ENCODE results near the gene C22orf42. TPM values are rescaled to one million over a fixed set of nuclear protein-coding genes. Genes with fewer than 3 reads are reported as not detected.

Gene C22orf42
- total and polyA plus RNA-seq, 8 donors = 0.31 to 9.2 (median 0.90) TPM; not detected in 2

DNA sequence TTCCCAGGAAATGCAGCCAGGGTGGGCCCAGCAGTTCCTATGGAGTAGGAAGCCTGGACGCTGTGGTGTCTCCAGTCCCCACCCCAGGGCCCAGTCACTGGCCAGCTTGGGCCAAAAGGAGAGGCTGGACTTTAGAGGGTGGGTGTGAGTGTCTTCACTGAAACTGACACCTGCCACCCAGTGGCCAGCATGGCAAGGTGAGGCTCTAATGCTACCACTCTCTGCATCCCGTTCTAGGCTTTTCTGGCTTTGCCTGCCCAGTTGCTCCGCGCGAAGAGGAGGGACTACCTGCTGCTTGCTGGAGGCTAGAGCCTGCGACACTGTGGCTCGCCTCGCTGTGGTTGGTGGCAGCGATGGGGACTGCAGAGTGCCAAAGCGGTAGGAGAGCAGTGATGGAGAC, 35.4 kb downstream of the C22orf42 start:
- 66 to 72% methylated on average over 10 of the region's 10 CpGs for WGBS, 2 donors
- H3K27ac ChIP-seq = no peak overlapping the region
- no peak for DNase-seq
- ATAC-seq = no peak
- intact Hi-C loops (cut with DNase I) = no loop called here
- H3K9me3 ChIP-seq = no peaks in the 10 kb centered on the region
- TF ChIP-seq CTCF (IDR thresholded peaks at IDR 0.05) = no peak
- H3K4me1 ChIP-seq = no peaks in the 10 kb centered on the region
- H3K27me3 ChIP-seq = no peaks in the 10 kb centered on the region
- no peak for FAIRE-seq
- H3K36me3 ChIP-seq = no peaks in the 10 kb centered on the region
- H3K4me3 ChIP-seq = no peak overlapping the region

DNA sequence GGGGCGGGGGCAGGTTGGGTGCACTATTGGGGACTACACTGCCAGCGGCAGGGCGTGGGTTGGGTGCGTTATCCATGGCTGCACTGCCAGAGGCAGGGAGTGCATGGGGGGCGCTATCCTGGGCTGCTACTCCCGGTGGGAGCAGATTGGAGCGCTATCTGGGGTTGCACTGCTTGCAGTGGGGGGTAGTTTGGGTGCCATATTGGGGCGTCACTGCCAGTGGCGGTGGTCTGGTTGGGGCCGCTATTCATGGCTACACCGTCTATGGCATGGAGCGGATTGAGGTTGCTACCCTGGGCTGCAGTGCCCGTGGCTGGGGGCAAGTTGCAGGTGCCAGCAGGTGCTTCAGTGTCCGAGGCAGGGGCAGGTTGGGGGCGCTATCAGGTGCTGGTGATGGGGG, 36.2 kb downstream of the C22orf42 start:
- DNase-seq (peak in 1 of 6 donors; percentile 47), FAIRE-seq (no peak), ATAC-seq (no peak)
- Histone ChIP-seq H3K4me1 (no peaks in the 10 kb centered on the region), H3K9me3 (no peaks in the 10 kb centered on the region), H3K27me3 (no peaks in the 10 kb centered on the region), H3K27ac (no peak overlapping the region), H3K36me3 (no peaks in the 10 kb centered on the region), H3K4me3 (no peak overlapping the region)
- intact Hi-C loops (cut with DNase I) = no loop called here
- WGBS, 2 donors = 78 to 85% methylated on average over 15 of the region's 15 CpGs
- no peak for TF ChIP-seq CTCF (IDR thresholded peaks at IDR 0.05)

DNA sequence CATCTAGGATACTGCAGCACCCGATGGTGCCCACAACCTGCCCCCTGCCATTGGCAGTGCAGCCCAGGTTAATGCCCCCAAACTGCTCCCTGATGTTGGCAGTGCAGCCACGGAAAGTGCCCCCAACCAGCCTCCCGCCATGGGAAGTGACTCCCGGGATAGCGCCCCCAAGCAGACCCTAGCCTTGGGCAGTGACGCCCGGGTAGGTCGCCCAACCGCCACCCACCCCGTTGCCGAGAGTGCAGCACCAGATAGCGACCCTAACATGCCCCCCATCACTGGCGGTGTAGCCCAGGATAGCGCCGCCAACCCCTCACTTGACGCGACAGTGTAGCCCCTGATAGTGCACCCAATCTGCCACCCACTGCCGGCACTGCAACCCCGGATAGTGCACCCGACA, 38.5 kb downstream of the C22orf42 start:
- H3K9me3 ChIP-seq = no peaks in the 10 kb centered on the region
- no peaks in the 10 kb centered on the region for H3K36me3 ChIP-seq
- H3K4me3 ChIP-seq = no peak overlapping the region
- 78 to 90% methylated on average over 20 of the region's 20 CpGs for WGBS, 2 donors
- DNase-seq = no peak
- no peak for FAIRE-seq
- no peak for TF ChIP-seq CTCF (IDR thresholded peaks at IDR 0.05)
- no peak overlapping the region for H3K27ac ChIP-seq
- no peaks in the 10 kb centered on the region for H3K4me1 ChIP-seq
- intact Hi-C loops (cut with DNase I) = no loop called here
- ATAC-seq = no peak
- H3K27me3 ChIP-seq = no peaks in the 10 kb centered on the region

DNA sequence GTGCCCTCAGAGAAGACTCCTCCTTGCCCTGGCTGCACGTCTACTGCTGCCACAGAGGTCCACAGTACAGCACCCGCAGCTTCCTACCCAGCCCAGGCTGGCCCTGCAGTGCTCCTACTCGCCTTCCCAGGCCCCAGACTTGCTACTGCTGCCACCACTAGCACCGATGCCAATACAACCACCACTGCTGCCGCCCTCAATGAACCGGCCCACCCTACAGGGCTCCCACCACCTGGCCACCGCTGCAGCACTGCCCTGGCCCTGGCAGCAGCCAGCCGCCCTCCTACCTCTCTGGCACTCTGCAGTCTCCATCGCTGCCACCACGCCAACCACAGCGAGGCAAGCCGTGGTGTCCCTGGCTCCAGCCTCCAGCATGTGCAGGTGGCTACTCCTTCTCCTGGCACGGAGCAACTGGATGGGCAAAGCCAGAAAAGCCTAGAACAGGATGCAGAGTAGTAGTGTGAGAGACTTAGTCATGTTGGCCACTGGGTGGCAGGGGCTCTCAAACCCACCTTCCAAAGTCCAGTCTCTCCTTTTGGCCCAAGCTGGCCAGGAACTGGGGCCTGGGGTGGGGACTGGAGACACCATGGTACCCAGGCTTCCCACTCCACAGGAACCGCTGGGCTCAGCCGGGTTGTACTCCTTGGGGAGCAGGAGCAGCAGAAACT, 39.4 kb downstream of the C22orf42 start:
- H3K36me3 ChIP-seq = no peaks in the 10 kb centered on the region
- WGBS, 2 donors = 67 to 81% methylated on average over 15 of the region's 15 CpGs
- no peak overlapping the region for H3K27ac ChIP-seq
- no peaks in the 10 kb centered on the region for H3K4me1 ChIP-seq
- H3K9me3 ChIP-seq = no peaks in the 10 kb centered on the region
- FAIRE-seq (no peak), DNase-seq (peak in 1 of 6 donors; percentile 46), ATAC-seq (no peak)
- TF ChIP-seq CTCF (IDR thresholded peaks at IDR 0.05) = no peak
- H3K4me3 ChIP-seq = no peak overlapping the region
- no peaks in the 10 kb centered on the region for H3K27me3 ChIP-seq
- intact Hi-C loops (cut with DNase I) = no loop called here

GRCh38 chr22:32112380-32112779, 46.7 kb downstream of the C22orf42 start:
- ATAC-seq = no peak
- H3K27ac ChIP-seq = no peak overlapping the region
- no peaks in the 10 kb centered on the region for H3K4me1 ChIP-seq
- no peaks in the 10 kb centered on the region for H3K27me3 ChIP-seq
- 73 to 77% methylated on average over 2 of the region's 2 CpGs for WGBS, 2 donors
- no peaks in the 10 kb centered on the region for H3K9me3 ChIP-seq
- DNase-seq = no peak
- intact Hi-C loops (cut with DNase I) = no loop called here
- no peak overlapping the region for H3K4me3 ChIP-seq
- TF ChIP-seq CTCF (IDR thresholded peaks at IDR 0.05) = no peak
- H3K36me3 ChIP-seq = no peaks in the 10 kb centered on the region
- no peak for FAIRE-seq

Measured in pancreas (tissue), 10 donors.